Umbilical cord (tissue), 2 donors: ENCODE data around the gene TIMP2. TPM values are rescaled to one million over a fixed set of nuclear protein-coding genes. Genes with fewer than 3 reads are reported as not detected.
"Not testable (repeated sequence)": the region's sequence is repeated elsewhere in the genome, so short reads cannot be mapped to it uniquely, and the experiment has no call there.

Experiments used
- DNase-seq: peaks from one replicate; pipeline ENCODE4 v3.0.0-alpha.2; 2015; ENCODE audit warnings: low spot score
- total RNA-seq: library from RNA; depleted of rRNA; stranded (reverse); fragments of >200 nt; gene quantifications from one replicate; pipeline ENCODE4 v1.2.3, GENCODE V29; 2014; ENCODE audit warnings: low replicate concordance; ENCODE audit not compliant: insufficient read depth

TIMP2 gene
- total RNA-seq, 1 donor from 2014 or later, result 64.5 TPM

DNA sequence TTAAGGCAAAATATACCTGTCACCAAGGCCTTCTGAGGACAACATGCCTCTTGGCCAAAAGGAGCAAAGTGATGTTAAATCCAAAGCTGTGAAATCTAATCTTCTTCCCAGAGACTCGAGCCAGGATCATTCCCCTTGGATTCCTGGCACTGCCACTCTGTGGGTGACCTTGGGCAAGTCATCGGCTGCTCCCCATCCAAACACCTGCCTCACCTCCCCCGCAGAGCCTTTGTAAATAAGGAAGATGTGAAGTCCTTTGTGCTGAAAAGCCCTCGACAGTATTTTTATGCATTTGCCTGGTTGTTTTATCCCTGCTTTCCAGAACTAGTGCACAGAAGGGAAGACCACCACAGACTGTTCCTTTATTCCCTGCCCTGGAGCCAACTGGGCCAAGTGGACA, 16.8 kb downstream of the TIMP2 start:
- DNase-seq, result no peak

DNA sequence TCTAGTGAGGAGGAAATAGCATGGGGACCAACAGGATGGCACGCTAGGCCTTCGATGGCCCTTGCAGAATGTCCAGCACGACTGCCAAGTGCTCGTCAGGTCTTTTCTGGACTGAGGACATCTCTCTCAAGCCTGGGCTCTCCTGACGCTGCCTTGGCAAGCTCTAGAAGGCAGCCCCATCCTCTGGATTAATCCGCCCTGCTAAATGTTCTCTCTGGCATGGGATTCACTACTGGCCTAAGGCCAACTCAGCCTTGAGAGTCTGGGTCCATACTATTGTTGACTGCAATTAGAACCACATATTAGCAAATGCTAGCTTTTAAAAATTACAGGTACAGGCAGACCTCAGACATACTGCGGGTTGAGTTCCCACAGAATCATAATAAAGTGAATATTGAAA, 19.6 kb downstream of the TIMP2 start:
- DNase-seq, result no peak

DNA sequence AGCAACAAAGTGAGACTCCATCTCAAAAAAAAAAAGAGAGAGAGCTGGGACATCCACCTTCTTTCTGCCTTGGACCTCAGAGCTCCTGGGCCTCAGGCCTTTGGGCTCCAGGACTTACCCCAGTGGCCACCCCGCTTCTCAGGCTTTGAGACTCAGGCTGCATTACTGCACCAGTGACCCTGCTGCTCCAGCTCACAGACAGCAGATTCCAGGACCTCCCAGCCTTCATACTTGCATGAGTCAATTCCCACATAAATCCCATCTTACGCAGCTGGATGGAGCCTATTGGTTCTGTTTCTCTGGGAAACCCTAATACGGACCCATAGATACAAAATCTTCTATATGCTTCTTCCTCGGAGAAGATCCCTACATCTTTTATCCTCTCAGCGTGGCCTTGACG, 20.1 kb downstream of the TIMP2 start:
- DNase-seq, result peak; percentile 52

DNA sequence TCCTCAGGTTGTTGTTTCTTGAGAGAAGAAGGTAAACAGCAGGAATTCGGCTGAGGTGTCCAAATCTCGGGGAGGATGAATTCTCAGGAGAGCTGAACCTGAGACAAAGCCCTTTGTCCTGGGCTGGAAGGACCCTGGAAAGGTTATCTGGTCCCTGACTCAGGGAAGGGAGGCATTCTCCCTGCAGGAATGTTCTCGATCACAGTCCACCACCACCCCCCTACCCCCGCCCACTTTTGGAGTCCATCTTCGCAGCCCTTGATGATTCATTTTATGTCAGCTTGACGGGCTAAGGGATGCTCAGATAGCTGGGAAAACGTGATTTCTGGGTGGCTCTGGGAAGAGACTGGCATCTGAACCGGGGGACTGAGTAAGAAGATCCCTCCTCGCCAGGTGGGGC, 20.8 kb downstream of the TIMP2 start:
- no peak for DNase-seq

DNA sequence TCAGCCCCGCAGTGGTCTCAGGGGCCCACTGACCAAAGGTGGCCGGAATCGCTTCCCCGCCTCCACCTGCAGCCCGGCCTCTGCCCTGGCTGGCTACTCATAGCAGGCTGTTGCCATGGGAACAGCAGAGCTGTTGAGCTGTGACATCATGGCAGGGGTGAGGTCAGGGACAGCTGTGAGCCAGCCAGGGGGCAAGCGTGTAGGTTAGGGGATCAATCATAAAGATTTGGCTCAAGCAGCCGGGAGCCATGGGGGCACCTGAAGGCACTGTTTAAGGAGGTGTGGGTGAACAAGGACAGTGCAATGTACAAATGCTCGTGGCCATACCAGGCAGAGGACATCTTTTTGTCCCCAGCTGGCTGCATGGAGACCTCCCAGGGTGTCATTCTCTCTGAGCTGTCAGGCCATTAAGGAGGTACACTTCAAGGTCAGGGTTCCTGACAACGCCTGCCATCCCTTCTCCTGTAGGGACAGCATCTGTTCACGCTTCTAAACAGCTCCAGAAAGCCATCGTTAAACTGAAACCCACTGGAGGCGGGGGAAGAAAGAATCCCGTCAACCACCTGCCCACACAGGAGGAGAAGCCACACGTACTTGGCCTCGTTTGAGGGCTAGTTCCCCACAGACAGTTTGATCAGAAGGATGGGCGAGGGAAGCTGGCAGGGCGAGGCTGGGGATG, 21.9 kb downstream of the TIMP2 start, which contains the start of gene CEP295NL:
Gene CEP295NL (minus strand): TSS at position 101 of the 679 bp plus-strand sequence. CDS start 1,373 bp downstream, outside the sequence.
- DNase-seq, result no peak

DNA sequence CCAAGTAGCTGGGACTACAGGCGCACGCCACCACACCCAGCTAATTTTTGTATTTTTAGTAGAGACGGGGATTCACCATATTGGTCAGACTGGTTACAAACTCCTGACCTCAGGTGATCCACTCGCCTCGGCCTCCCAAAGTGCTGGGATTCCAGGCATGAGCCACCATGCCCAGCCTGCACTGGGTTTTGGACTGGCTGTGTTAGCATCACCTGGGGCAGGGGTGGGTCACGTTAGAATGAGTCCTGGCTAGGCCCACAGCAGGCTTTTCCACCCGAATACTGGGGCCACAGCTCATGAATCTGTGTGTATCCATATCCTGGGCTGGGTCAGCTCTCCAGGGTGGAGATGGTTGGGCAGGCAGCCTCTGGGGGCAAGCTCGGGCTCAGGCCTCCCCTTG, 23.0 kb downstream of the TIMP2 start:
- DNase-seq, result not testable (repeated sequence)

DNA sequence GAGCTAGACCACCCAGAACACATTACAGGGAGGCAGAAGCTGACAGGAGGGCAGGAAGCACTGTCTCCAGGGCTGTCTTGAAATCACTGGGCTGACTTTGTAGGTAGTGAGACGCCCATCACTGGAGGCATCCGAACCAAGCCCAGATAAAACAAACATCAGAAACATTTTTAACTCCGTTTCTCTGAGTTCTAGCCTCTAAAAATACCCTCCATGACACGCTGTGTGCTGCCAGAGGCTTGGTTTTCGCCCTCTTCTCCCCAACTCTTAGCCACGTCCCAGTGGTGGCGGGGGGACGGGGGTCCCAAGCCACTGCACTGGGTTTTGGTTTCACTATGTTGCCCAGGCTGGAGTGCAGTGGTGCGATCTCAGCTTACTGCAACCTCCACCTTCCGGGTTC, 23.4 kb downstream of the TIMP2 start:
- DNase-seq, result no peak

DNA sequence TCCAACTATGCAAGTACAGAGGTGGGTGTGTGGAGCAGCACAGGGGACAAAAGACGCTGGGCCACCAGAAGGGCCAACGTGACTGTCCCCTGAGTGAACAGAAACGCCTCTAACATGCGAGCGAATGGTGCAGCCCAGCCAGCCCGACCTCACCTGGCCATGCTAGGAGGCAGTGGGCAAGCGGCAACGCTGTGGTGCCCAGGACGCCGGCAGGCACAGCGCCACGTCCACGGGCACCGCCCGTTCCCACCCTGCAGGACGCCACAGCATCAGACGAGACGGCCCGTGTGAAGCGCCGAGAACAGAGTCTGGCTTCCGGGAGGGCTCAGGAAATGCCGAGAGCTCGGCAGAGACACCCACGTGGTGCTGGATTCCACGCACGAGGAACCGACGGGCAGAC, 24.4 kb downstream of the TIMP2 start:
- DNase-seq, result no peak

DNA sequence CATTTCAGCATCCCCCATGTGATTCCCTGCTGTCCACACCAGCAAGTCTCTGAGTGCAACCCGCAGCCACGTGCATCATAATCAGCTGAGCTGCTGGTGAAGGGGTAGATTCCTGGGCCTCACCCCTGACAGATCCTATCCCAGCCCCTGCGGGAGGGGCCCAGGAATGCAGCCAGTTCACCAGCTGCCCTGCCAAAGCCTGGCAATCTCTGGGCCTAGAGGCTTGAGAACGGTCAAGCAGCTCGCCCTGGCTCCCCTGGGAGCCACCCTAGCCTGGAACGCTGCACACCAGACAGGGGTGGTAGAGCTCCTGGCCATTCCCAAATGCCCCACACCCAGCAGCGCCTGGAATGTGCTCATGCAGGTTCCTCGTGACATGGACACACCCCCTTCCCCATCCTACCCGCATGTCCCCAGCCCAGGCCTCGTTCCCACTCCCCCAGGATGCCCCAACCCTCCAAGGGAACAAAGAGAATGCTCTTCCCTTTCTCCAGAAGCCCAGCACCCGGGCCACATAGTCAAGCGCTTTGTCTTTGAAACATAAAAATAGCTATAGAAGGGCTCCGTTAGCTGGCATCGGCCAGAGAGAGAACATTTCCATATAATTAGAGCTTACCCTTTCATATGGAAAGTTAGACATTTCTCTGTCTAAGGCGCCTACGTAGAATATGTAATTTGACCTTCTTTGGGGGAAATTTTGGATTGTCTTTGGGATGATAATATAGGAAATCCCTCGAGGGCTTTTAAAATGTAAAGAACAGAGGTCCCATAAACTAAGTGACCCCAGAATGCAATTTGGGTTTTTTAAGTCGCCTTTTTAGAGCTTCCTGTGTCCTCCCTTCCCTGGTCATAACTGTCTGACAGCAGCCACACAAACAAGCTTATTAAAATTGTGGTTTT, 25.6 kb downstream of the TIMP2 start:
- DNase-seq, result peak; percentile 47

DNA sequence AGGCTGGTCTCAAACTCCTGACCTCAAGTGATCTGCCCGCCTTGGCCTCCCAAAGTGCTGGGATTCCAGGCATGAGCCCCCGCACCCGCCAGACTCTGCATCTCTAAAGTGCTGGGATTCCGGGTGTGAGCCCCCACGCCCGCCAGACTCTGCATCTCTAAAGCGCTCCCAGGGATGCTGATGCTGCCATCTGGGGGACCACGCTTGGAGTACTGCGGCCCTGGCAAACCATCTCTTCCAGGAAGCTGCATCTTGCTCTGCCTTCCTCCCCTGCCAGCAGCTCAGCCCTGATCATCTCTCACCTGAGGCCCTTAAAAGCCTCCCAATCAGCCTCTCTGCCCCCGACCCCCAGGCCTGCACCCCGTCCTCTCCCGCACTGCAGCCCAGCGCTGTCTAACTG, 26.2 kb downstream of the TIMP2 start:
- no peak for DNase-seq

DNA sequence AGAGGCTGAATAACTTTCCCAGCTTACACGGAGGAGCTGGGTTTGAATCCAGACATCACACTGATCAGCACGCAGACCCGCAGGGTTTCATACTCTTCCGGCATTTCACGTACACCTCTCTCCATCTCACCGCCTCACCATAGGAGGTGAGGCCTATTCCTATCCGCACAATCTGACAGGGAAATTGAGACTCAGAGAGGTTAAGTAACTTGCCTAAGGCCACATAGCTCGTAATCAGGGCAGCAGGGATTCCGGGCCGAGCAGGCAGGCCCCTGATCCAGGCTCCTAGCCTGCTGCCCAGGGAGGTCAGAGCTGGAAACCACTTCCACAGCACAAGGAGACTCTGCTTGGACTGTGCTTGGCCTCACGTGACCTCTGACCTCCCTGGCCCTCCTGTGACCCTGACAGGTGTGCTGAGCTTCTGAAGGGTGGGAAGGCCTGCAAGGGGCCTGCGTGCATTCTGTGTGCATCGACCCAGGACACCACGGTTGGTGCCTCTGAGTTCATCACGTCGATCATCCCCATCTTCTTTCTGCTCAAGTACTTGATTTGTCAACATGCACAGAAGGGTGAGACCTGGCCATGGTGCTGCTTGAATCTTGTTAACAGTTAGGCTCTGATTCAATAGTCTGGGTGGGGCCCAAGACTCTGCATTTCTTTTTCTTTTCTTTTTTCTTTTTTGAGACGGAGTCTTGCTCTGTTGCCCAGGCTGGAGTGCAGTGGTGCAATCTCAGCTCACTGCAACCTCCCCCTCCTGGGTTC, 26.9 kb downstream of the TIMP2 start:
- no peak for DNase-seq

DNA sequence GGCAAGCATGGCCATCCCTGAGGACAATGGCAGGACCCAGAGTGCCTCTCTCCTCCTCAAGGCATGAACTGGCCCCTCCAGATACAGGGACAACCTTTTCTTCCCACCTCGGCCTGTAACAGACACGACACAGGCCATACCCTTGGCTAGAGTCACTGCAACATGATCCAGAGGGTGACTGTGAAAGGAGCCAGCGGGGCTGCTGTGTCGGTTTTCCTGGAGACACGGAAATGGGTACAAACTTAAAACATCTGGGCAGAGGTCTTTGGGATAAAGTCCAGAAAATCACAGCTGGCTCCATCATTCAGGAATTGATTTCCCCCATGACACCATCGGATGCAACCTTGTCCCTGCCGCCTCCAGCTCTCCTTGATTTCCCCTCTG, 27.5 kb downstream of the TIMP2 start:
- no peak for DNase-seq

DNA sequence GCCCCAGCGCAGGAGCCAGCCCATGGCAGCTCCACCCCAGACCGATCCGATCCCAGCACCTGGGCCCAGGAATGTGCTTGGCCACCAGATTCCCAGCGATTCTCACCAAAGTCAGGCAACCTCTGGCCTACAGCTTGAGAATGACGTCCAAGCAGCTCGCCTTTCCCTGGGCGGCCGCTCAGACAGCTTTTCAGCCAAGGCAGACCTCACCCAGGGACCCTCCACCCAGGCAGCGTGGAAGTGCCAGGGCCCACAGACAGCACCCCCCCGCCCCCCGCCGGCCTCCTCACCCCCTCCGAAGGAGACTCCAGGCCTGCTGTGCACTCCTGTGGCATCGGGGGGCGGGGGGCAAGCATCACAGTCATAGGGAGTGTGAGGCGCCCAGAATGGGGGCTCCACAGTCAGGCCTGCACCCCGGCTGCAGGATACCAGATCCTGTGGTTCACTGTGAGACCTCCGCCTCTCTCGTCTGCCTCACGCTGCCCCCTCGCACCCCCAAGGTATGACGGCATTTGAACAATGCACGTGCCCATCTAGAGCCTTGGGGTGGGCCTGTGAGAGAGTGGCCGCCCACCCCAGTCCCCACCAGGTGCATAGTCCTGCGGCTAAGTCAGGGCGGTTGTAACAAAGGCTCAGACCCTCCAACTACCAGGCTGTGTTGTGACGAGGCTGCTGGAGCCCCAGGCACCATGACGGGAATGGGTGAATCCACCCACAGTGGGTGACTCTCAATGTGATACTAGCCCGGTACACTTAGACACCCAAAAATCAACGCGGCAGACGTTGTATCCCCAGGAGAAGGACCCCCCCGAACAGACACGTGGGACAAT, 28.1 kb downstream of the TIMP2 start:
- no peak for DNase-seq

DNA sequence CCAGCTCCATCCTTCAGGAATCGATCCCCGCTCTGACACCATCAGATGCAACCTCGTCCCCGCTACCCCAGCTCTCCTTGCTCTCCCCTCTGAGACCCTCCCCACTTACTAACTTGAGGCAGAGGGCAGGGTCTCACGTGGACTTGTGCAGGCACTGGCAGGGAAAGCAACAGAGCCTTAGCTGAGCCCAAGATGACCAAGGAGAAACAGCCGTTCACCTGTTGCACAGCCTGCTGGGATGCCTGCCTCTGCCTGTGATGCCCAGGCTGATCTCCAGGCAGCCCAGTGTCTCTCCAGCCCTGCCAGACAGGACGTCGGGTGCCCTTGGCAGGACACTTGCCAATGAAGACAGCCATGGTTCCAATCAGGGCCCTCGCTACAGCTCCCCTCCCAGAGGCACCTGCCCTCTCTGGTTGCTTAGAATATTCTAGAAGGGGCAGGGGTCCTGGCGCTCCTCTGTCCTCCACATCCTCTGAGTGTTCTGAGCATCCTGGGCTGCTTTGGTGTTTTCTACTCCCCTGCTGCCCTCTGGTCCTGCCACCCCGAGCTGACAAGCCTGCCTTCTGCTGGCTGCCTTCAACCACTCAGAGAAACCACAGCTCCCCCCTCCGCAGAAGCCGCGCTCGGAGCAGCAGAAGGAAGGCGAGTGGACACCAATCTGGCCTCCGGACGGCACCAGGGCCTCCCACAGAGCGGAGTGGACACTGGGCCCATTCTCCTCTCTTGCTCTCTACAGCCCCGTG, 28.9 kb downstream of the TIMP2 start:
- no peak for DNase-seq

DNA sequence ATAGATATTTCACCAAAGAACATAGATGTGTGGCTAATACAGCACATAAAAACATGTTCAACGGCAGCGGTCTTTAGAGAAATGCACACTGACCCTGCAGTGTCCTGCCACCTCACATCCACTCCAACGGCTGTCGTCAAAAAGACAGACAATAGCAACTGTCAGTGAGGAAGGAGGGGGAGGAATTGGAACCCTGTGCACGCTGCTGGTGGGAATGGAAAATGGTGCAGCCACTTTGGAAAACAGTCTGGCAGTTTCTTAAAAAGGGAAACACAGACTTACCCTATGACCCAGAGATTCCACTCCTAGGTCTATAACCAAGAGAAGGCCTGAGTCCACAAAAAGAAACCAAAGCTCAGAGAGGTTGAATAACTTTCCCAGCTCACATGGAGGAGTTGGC, 29.9 kb downstream of the TIMP2 start:
- DNase-seq, result no peak

DNA sequence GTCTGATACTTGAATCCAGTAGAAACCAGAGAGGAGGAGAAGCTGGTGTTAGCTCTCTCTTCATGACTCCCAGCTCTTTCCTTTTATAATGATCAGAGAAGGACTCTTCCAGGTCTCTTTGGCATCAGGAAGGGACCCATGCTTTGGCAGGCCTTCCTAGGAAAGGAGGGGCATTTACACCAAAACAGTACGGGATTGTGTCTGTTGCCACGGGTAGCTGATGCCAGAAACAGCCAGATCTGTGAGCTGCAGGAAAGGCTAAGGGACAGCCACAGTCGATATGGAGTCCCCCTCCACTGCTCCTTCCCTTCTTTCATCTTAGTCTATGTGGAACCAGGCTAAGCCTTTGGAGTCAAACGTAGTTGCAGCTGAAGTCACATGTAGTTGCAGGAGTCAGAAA, 31.5 kb downstream of the TIMP2 start:
- no peak for DNase-seq

DNA sequence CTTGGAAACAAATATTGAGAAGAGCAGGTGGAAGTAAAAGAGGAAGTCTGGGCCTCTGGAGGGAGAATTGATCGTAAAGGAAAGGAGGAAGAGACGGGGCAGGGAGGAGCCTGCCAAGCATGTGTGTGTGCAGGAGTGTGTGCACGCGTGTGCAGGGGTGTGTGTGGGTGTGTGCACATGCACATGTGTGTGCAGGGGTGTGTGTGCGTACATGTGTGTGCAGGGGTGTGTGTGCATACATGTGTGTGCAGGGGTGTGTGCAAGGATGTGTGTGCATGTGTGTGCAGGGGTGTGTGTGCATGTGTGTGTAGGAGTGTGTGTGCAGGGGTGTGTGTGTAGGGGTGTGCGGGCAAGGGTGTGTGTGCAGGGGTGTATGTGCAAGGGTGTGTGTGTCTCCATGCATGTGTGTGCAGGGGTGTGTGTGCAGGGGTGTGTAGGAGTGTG, 32.2 kb downstream of the TIMP2 start:
- DNase-seq, result no peak

DNA sequence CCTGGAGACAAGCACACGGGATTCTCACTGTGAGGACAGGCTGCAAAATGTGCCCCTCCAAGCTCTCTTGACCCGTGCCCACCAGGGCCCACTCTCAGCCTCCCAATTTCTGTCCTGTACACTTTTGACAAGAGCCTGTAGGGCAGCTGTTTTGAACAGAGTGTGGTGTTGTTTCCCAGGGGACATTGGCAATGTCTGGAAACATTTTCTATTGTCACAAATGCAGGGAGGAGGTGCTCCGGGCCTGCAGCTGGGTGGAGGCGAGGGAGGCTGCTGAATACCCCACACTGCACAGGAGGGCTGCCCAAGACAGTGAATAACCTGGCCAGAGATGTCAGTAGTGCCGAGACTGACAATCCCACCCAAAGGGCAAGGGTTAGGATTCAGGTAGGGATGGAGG, 32.7 kb downstream of the TIMP2 start:
- DNase-seq, result no peak

DNA sequence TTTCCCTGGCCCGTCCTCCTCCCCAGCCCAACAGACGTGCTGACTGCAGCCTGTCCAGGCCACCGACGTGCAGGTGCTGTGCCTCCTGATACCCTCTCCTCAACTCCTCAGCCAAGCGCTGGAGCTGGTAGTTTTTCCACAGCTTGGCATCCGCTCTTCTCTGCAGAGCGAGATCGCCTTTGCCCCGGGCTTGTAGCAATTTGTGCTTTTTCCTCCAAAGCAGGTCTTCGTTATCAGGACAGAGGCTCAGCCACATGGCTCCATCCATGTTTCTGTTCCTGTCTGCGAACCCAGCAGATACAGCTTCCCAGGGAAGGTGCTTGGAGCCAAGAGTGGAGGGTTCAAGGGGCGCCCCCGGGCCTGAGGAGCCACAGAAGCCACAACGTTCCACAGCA, 33.1 kb downstream of the TIMP2 start:
- DNase-seq, result no peak

DNA sequence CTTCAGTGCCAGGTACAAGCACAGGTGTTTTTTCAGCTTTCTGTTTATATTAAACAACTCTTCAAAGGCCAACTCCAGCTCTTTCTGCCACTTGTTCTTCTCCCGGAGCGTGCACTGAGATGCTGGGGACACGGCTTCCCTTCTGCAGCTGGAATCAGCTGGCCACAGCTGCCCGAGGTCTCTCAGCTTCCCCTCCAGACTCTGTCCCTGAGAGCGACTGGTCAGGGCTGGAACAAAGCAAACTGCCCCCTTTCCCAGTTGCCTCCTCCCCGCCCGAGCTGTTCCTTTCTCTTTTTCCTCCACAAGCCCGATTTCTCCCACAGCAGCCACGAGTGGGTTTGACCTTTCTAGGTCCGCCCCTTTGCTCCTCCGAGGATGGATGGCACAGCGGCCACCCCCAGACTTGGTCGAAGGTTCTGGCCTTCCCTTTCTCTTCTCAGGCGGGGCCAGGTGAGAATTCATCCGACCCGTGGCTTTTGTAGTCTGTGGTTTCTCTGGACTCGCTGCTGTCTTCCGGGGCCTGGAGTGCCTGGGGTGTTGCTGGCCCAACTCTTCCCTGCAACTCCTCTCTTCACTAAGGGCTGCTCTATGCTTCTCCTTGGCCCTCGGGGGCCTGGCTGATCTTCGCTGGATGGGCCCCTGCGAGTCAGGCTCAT, 33.7 kb downstream of the TIMP2 start:
- no peak for DNase-seq
